Measurements from ENCODE around the gene MOGAT1. TPM values are rescaled to one million over a fixed set of nuclear protein-coding genes. Genes with fewer than 3 reads are reported as not detected.

The MOGAT1 gene
- total and polyA plus RNA-seq, 8 donors = 0.17 to 0.38 (median 0.29) TPM; not detected in 4

- H3K27ac ChIP-seq = no peak overlapping the region
- no peaks in the 10 kb centered on the region for H3K9me3 ChIP-seq
- ATAC-seq (no peak), FAIRE-seq (no peak), DNase-seq (no peak)
- no peaks in the 10 kb centered on the region for H3K27me3 ChIP-seq
- peaks cover 0 to 10% (median 7%) of the 10 kb centered on the region in 3 donors for H3K4me1 ChIP-seq
- 69 to 73% methylated on average over 3 of the region's 3 CpGs for WGBS, 2 donors
- intact Hi-C loops (cut with DNase I) = no loop called here
- no peak overlapping the region for H3K4me3 ChIP-seq
- H3K36me3 ChIP-seq = no peaks in the 10 kb centered on the region
- TF ChIP-seq CTCF (IDR thresholded peaks at IDR 0.05) = no peak
Measured at GRCh38 chr2:222738809-222739208, 67.4 kb downstream of the MOGAT1 start.

GRCh38 chr2:222739939-222740338, 68.5 kb downstream of the MOGAT1 start:
- no peak for FAIRE-seq
- TF ChIP-seq CTCF (IDR thresholded peaks at IDR 0.05) = no peak
- intact Hi-C loops (cut with DNase I) = no loop called here
- Histone ChIP-seq H3K9me3 (no peaks in the 10 kb centered on the region), H3K4me3 (no peak overlapping the region), H3K27me3 (no peaks in the 10 kb centered on the region), H3K36me3 (no peaks in the 10 kb centered on the region), H3K4me1 (peaks cover 0 to 10% (median 4%) of the 10 kb centered on the region in 3 donors), H3K27ac (no peak overlapping the region)
- 89 to 91% methylated on average over 4 of the region's 4 CpGs for WGBS, 2 donors
- ATAC-seq = no peak
- DNase-seq = no peak

GRCh38 chr2:222743251-222743812, 71.9 kb downstream of the MOGAT1 start:
- no peaks in the 10 kb centered on the region for H3K36me3 ChIP-seq
- intact Hi-C loops (cut with DNase I) = no loop called here
- peaks cover 0 to 10% (median 4%) of the 10 kb centered on the region in 3 donors for H3K4me1 ChIP-seq
- 78 to 79% methylated on average over 10 of the region's 10 CpGs for WGBS, 2 donors
- FAIRE-seq = no peak
- no peak for TF ChIP-seq CTCF (IDR thresholded peaks at IDR 0.05)
- DNase-seq = no peak
- H3K27ac ChIP-seq = peak overlapping the region in 1 of 4 donors; percentile 41
- H3K9me3 ChIP-seq = no peaks in the 10 kb centered on the region
- no peaks in the 10 kb centered on the region for H3K27me3 ChIP-seq
- no peak overlapping the region for H3K4me3 ChIP-seq
- peak in 2 of 4 donors; percentile 14 to 20 for ATAC-seq

GRCh38 chr2:222745836-222746559, 74.5 kb downstream of the MOGAT1 start:
- no peak for TF ChIP-seq CTCF (IDR thresholded peaks at IDR 0.05)
- Histone ChIP-seq H3K4me3 (no peak overlapping the region), H3K27ac (peak overlapping the region in 2 of 4 donors; percentile 30 to 35), H3K4me1 (peaks cover 0 to 8% (median 4%) of the 10 kb centered on the region in 3 donors), H3K9me3 (no peaks in the 10 kb centered on the region), H3K36me3 (no peaks in the 10 kb centered on the region), H3K27me3 (no peaks in the 10 kb centered on the region)
- FAIRE-seq (no peak), DNase-seq (no peak), ATAC-seq (peak in 3 of 4 donors; percentile 52 to 61 (median 60))
- 47 to 57% methylated on average over 8 of the region's 8 CpGs for WGBS, 2 donors
- intact Hi-C loops (cut with DNase I) = no loop called here

Data from pancreas (tissue), 10 donors.